Stimulated activated CD8-positive, alpha-beta memory T cell treated with anti-CD3 and anti-CD28 coated beads, Interleukin-7, amount 100 ng/mL, for 48 hours (primary cell): ENCODE data around the gene TP53AIP1.

Experiments used
- DNase-seq, 2 donors: peaks; one replicate each; pipeline ENCODE4 v3.0.0-alpha.2; 2020; ENCODE audit warnings: low read depth in 1 of 2; ENCODE audit errors: extremely low read depth in 1 of 2

The TP53AIP1 gene, protein sequence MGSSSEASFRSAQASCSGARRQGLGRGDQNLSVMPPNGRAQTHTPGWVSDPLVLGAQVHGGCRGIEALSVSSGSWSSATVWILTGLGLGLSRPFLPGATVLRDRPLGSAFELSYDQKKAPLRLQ

GRCh38 chr11:128942817-128943427 is at the start of gene TP53AIP1:
TP53AIP1 (minus strand) TSS chr11:128942871; CDS start chr11:128937818, 5,053 bp downstream.
- DNase-seq: no peak

DNA sequence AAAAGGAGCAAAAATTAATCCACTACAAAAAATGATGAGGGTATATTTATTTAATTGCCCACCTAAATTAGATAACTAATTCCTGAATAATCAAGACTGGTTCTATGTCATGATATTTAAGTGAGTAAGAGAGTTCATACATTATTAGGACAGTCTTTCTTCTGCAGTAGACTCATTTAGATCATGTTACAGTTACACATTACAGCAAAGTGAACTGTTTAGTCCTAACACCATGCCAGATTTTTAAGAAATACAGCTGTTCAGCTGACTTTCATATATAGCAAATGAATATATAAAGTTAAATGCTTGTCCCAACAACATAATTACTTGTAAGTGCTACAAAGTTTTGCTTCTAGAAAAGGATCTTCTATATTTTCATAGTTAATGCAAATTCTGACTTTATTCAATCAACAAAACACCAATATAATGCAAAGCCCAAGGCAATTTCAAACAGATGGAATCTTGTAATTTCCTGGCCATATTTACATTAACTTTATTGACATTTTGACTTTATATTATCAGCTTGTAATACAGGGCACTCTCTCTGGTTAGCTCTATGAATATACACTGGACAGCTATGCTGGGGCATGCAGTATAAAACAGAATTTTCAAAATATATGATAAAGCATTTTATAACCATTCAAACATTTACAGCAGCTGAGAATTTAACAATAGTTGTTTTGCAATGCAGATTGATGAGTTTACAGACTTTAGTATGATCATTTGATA is 45.7 kb upstream of the TP53AIP1 start:
- no peak for DNase-seq

DNA sequence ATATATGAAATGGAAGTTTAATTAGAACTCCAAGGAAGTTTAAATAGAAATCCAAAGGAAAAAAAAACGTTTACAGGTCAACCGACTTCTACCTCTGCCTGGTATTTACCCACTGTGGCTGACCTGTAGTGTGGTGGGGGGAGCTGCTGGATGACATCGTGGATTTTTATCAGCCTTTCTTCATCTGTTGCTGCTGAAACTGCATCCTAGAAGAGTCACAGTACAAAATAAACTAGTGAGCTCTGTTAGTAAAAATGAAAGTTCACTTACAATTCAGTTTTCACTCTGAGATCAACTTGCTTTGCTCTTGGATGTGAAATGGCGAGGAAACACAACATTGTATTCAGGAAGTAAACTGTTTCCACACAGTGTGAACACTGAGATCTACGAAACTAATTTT is 43.2 kb upstream of the TP53AIP1 start:
- no peak for DNase-seq

GRCh38 chr11:128983023-128983422 is 40.4 kb upstream of the TP53AIP1 start:
- no peak for DNase-seq

DNA sequence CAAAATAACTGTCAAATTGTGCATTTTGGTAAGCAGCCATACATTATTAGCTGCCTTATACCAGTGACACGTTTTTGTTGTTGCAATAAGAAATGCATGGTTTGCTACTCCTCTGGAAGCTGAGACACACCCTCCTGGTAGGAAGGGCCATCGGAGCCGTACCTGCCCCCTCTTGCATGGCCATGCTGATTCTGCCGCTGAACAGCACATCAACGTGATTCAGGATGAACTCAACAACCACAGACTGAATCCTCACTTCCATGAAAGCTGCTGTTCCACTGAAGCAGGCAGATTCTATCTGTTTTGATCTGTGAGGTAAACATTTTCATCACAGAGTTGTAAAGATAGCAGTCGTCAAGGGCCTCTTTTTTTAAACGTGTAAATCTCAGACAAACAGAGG is 38.6 kb upstream of the TP53AIP1 start:
- DNase-seq: no peak

- DNase-seq: no peak
Measured at GRCh38 chr11:128970598-128971190, 28.0 kb upstream of the TP53AIP1 start.

GRCh38 chr11:128968916-128969315 is 26.2 kb upstream of the TP53AIP1 start:
- DNase-seq: no peak

GRCh38 chr11:128967578-128967977 is 24.9 kb upstream of the TP53AIP1 start:
- DNase-seq: no peak

DNA sequence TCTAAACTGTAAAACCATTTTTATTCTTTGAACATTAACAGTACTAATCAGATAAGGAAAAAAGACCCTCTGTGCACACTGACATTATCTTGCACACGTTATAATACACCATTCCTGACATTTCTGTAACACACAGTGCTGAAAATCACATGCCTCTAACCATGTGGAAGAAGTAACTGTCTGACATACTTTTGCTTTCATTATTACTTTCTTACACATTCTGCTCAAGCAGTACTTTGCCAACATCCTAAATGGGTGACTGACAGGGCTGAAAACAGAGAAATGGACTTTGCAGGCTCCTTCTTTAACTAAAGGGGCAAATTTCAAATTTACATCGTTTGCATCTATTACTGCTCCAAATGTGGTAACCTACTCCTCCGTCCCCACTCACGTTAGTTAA is 22.8 kb upstream of the TP53AIP1 start:
- DNase-seq: no peak

GRCh38 chr11:128964463-128964930 is 21.8 kb upstream of the TP53AIP1 start:
- no peak for DNase-seq

DNA sequence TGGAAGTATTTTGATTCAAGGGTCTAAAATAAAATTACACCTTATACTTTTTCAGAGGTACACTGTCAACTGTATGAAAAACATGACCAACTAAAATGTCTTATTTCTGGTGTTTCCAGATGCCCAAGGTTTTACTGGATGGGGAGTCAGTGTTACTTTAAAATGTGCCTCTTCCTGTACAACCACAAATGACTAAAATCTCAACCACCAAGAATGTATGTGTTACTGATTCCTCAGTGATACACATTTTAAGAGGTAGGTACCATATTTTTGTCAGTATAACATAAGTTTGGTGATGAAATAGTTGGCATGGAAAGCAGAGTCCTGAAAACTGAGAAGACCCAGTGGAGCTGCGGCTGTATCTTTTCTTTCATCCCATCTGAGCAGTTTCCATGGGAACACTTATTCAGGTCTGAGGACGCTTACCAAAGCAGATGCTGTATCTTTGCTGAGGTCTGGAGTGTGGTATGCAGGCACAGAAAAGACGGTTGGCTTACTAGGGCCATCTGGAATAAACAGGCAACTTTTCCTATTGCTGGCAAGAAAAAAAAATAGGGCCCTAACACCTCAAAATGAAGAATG is 21.2 kb upstream of the TP53AIP1 start:
- no peak for DNase-seq

GRCh38 chr11:128962896-128963295 is 20.2 kb upstream of the TP53AIP1 start:
- no peak for DNase-seq

DNA sequence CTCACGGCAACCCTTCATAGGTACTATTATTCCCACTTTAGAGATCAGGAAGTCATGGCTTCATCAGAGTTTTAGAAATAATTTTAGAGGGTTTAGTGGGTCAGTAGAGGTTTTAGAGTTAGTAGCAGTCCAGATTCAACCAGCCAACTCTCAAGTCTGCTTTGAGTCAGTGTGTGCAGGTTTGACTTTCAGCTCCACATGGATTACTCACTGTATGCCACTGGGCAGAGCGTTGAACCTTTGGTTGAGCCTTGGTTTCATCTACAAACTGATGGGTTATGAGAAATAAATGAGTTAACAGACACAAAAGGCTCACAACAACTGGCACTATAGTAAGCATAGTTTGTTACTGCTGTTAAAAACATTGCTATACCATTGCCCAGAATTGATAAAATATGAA is 19.0 kb upstream of the TP53AIP1 start:
- DNase-seq: no peak

- DNase-seq: no peak
Measured at GRCh38 chr11:128957202-128957482, 14.5 kb upstream of the TP53AIP1 start.

DNA sequence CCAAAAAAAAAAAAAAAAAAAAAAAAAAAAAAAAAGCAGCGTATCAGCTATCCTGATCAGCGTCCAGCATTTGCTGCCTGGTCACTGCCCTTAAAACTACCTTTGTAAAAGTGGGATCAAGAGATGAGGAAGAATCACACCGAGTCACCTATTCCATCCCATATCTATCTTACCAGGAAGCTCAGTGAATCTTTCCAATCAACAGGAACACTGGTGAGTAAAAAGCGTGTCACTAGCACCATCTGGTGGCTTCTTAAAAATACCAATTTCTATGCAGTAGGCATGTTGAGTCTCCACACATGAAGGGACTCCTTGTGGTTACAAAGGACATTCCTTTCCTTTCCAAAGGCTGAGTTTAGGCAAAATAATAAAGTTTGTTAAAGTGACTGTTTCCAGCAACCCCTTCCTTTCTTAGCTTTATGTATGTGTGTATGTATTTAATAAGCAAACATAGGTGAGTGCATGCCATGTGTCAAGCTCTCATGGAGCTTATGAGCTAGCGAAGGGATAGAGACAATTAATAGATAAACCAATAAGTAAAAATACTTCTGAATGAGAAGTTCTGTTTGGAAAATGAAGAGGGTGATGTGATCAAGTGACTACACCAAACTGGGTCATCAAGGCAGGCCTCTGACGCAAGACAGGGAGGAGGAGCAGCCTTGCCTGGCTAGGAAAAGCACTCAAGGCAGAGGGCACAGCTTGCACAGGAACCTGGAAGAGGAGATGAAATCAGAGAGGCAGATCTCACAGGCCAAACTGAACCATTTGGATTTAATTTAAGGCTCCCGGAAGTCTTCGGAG is 13.9 kb upstream of the TP53AIP1 start:
- no peak for DNase-seq

DNA sequence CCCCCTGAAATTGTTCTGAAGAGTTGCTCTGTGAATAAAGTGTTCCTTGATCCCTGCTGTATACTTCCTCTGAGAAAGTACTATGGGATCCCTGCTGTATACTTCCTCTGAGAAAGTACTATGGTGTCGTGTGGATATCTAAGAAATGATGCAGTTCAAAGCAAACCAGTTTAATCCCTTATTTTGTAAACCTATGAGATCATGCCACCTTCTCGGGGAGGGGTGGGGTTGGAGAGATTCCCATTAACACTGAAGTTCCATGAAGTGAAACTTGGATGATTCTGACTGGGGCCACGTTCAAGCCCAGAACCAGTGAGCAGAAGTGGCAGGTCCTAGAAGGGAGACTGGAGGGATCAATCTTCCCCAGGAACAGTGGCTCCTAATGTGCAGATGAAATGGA is 13.0 kb upstream of the TP53AIP1 start:
- DNase-seq: no peak

DNA sequence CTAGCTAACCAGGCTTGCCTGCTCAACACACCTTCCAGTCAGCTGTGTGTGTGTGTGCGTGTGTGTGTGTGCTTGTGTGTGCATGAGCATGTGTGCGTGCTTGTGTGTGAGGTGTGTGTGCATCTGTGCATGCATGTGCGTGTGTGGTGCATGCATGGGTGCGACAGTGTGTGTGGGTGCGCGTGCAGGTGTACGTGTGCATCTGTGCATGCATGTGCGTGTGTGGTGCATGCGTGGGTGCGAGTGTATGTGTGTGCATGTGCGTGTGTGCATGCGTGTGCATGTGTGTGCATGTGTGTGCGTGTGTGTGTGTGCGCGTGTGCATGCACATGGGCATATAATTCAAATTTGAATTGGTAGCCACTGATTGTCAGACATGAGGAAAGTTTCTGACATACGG is 10.5 kb upstream of the TP53AIP1 start:
- no peak for DNase-seq

DNA sequence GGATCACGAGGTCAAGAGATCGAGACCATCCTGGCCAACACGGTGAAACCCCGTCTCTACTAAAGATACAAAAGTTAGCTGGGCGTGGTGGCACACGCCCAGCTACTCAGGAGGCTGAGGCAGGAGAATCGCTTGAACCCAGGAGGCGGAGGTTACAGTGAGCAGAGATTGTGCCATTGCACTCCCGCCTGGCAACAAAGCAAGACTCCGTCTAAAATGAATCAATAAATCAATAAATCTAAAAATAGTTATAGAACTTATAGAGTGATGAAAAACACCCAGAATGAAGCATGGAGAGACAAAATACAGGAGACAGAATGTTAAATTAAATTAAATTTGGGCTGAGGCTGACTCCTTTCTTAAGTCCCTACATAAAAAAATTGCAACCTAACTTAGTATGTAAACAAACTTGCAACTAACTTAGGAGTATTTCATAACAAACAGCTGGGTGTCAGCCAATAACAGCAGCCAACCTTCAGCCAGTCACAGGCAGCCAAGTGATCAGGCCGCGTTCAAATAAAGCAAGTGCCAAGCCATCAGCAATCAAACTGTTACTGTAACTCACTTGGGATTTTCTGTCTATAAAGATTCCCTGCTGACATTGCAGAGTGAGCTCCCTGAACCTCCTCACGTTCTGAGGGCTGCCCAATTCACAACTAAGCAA is 7.3 kb upstream of the TP53AIP1 start:
- no peak for DNase-seq

- DNase-seq: no peak
Measured at GRCh38 chr11:128948583-128948982, 5.9 kb upstream of the TP53AIP1 start.

- DNase-seq: no peak
Measured at GRCh38 chr11:128947773-128948172, 5.1 kb upstream of the TP53AIP1 start.
